ENCODE data around the gene FBXW2.

The FBXW2 gene

GRCh38 chr9:120829650-120830049 lies 36.4 kb upstream of the FBXW2 start:
- no peak overlapping the region for H3K4me2 ChIP-seq
- no peaks in the 10 kb centered on the region for H3K36me3 ChIP-seq (ENCODE audit: insufficient read depth)
- no peak overlapping the region for H2AFZ ChIP-seq (ENCODE audit: low read depth)
- no peaks in the 10 kb centered on the region for H3K27me3 ChIP-seq (ENCODE audit: insufficient read depth, low read depth)
- H3K79me2 ChIP-seq (ENCODE audit: insufficient read depth, low read depth), result no peaks in the 10 kb centered on the region
- no peak overlapping the region for H3K4me3 ChIP-seq (IDR thresholded peaks at IDR 0.05; ENCODE audit: insufficient read depth, low read depth, low read length)
- no peak overlapping the region for H3K27ac ChIP-seq
- no peak for TF ChIP-seq CTCF (conservative IDR thresholded peaks at IDR 0.05; ENCODE audit: low read depth, low read length)
- no peak overlapping the region for H3K9ac ChIP-seq
- no peaks in the 10 kb centered on the region for H4K20me1 ChIP-seq (ENCODE audit: insufficient read depth)
- no peaks in the 10 kb centered on the region for H3K4me1 ChIP-seq (ENCODE audit: low read depth, poor library complexity, severe bottlenecking)

GRCh38 chr9:120820095-120820494 lies 26.9 kb upstream of the FBXW2 start:
- H3K36me3 ChIP-seq (ENCODE audit: insufficient read depth), result 0 out of 2 replicates have a peak, but pooled peaks cover 5% of the 10 kb centered on the region

GRCh38 chr9:120818595-120818994 lies 25.4 kb upstream of the FBXW2 start:
- Histone ChIP-seq H3K4me3 (IDR thresholded peaks at IDR 0.05; ENCODE audit: insufficient read depth, low read depth, low read length) (no peak overlapping the region), H3K4me1 (ENCODE audit: low read depth, poor library complexity, severe bottlenecking) (no peaks in the 10 kb centered on the region), H3K27ac (no peak overlapping the region), H3K9ac (no peak overlapping the region), H2AFZ (ENCODE audit: low read depth) (no peak overlapping the region), H4K20me1 (ENCODE audit: insufficient read depth) (no peaks in the 10 kb centered on the region), H3K27me3 (ENCODE audit: insufficient read depth, low read depth) (no peaks in the 10 kb centered on the region), H3K4me2 (no peak overlapping the region), H3K79me2 (ENCODE audit: insufficient read depth, low read depth) (no peaks in the 10 kb centered on the region), H3K36me3 (ENCODE audit: insufficient read depth) (0 out of 2 replicates have a peak, but pooled peaks cover 5% of the 10 kb centered on the region)
- TF ChIP-seq CTCF (conservative IDR thresholded peaks at IDR 0.05; ENCODE audit: low read depth, low read length), result no peak

More at GRCh38 chr9:120820095-120820494, 26.9 kb upstream of the FBXW2 start:
- Histone ChIP-seq H2AFZ (ENCODE audit: low read depth) (no peak overlapping the region), H3K27ac (no peak overlapping the region), H3K4me1 (ENCODE audit: low read depth, poor library complexity, severe bottlenecking) (no peaks in the 10 kb centered on the region), H3K9ac (no peak overlapping the region), H3K79me2 (ENCODE audit: insufficient read depth, low read depth) (no peaks in the 10 kb centered on the region), H3K4me3 (IDR thresholded peaks at IDR 0.05; ENCODE audit: insufficient read depth, low read depth, low read length) (no peak overlapping the region), H3K4me2 (no peak overlapping the region), H4K20me1 (ENCODE audit: insufficient read depth) (no peaks in the 10 kb centered on the region), H3K27me3 (ENCODE audit: insufficient read depth, low read depth) (no peaks in the 10 kb centered on the region)
- no peak for TF ChIP-seq CTCF (conservative IDR thresholded peaks at IDR 0.05; ENCODE audit: low read depth, low read length)

GRCh38 chr9:120815075-120815474 lies 21.9 kb upstream of the FBXW2 start:
- Histone ChIP-seq H2AFZ (ENCODE audit: low read depth) (no peak overlapping the region), H3K4me3 (IDR thresholded peaks at IDR 0.05; ENCODE audit: insufficient read depth, low read depth, low read length) (no peak overlapping the region), H3K27ac (no peak overlapping the region), H3K9ac (no peak overlapping the region), H3K4me1 (ENCODE audit: low read depth, poor library complexity, severe bottlenecking) (no peaks in the 10 kb centered on the region), H4K20me1 (ENCODE audit: insufficient read depth) (no peaks in the 10 kb centered on the region), H3K4me2 (no peak overlapping the region), H3K36me3 (ENCODE audit: insufficient read depth) (no peaks in the 10 kb centered on the region), H3K27me3 (ENCODE audit: insufficient read depth, low read depth) (no peaks in the 10 kb centered on the region), H3K79me2 (ENCODE audit: insufficient read depth, low read depth) (no peaks in the 10 kb centered on the region)
- TF ChIP-seq CTCF (conservative IDR thresholded peaks at IDR 0.05; ENCODE audit: low read depth, low read length), result no peak
